Fibroblast of lung (primary cell): Measurements from ENCODE around the gene PRDX6.

Experiments
- EZH2 ChIP-seq: IDR thresholded peaks from 2 replicates; pipeline ENCODE4 v1.5.1; 2012; ENCODE audit warnings: low read length, control low read depth, mild to moderate bottlenecking; ENCODE audit errors: missing control alignments
- TF ChIP-seq, protein P1 (sequence below), 2 donors: IDR thresholded peaks in 1 of 2; conservative IDR thresholded peaks in 1 of 2; 1 replicate in 1 of 2; 2 replicates in 1 of 2; pipeline ENCODE4 v1.5.1; 2011 to 2012; ENCODE audit warnings: low read length in 2 of 2, control low read depth in 1 of 2, inconsistent platforms in 1 of 2, low read depth in 1 of 2, mild to moderate bottlenecking in 1 of 2

DNA sequence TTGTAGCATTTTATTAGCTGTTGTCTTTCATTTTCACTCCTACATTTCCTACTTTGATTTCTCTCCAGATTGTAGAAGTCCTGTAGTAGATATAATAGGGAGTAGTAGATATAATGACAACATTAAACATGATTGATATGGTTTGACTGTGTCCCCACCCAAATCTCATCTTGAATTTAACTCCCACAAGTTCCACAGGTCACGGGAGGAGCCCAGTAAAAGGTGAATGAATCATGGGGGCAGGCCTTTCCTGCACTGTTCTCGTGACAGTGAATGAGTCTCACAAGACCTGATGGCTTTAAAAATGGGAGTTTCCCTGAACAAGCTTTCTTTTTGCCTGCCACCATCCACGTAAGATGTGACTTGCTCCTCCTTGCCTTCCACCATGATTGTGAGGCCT is 7.5 kb upstream of the PRDX6 start:
- TF ChIP-seq, protein P1, sequence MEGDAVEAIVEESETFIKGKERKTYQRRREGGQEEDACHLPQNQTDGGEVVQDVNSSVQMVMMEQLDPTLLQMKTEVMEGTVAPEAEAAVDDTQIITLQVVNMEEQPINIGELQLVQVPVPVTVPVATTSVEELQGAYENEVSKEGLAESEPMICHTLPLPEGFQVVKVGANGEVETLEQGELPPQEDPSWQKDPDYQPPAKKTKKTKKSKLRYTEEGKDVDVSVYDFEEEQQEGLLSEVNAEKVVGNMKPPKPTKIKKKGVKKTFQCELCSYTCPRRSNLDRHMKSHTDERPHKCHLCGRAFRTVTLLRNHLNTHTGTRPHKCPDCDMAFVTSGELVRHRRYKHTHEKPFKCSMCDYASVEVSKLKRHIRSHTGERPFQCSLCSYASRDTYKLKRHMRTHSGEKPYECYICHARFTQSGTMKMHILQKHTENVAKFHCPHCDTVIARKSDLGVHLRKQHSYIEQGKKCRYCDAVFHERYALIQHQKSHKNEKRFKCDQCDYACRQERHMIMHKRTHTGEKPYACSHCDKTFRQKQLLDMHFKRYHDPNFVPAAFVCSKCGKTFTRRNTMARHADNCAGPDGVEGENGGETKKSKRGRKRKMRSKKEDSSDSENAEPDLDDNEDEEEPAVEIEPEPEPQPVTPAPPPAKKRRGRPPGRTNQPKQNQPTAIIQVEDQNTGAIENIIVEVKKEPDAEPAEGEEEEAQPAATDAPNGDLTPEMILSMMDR (conservative IDR thresholded peaks at IDR 0.05 in 1 of 2, IDR thresholded peaks at IDR 0.05 in 1 of 2; ENCODE audit: low read depth in 1 of 2, low read length in 2 of 2): no peak
- TF ChIP-seq EZH2: no peak
